Neural progenitor cell (in vitro differentiated cells): ENCODE measurements around the gene CABLES1. TPM values are rescaled to one million over a fixed set of nuclear protein-coding genes. Genes with fewer than 3 reads are reported as not detected.

Experiments
- DNase-seq: peaks from one replicate; pipeline ENCODE4 v3.0.0-alpha.2; 2016; ENCODE audit warnings: low spot score
- H2AFZ ChIP-seq: fragments of 200-600 bp; sonication (generic); replicated peaks from 2 replicates; pipeline ENCODE4 v1.6.1; 2016; ENCODE audit warnings: antibody characterized with exemption
- H3F3A ChIP-seq: fragments of 200-600 bp; sonication (generic); 2 replicates; pipeline ENCODE4 v1.6.1; 2016; ENCODE audit warnings: antibody characterized with exemption, low read depth
- H3K27ac ChIP-seq: fragments of 200-600 bp; sonication (generic); 2 replicates; pipeline ENCODE4 v1.5.1; 2016; ENCODE audit warnings: mild to moderate bottlenecking
- H3K27me3 ChIP-seq: fragments of 200-600 bp; sonication (generic); 2 replicates; pipeline ENCODE4 v1.6.1; 2016; ENCODE audit warnings: mild to moderate bottlenecking, moderate library complexity
- H3K36me3 ChIP-seq: fragments of 200-600 bp; sonication (generic); 2 replicates; pipeline ENCODE4 v1.5.1; 2016
- H3K4me1 ChIP-seq: fragments of 200-600 bp; sonication (generic); 2 replicates; pipeline ENCODE4 v1.6.1; 2016; ENCODE audit warnings: mixed run types
- H3K4me2 ChIP-seq: fragments of 200-600 bp; sonication (generic); 2 replicates; pipeline ENCODE4 v1.6.1; 2016
- H3K4me3 ChIP-seq: fragments of 200-600 bp; sonication (generic); 2 replicates; pipeline ENCODE4 v1.5.1; 2016
- H3K79me2 ChIP-seq: fragments of 200-600 bp; sonication (generic); 2 replicates; pipeline ENCODE4 v1.6.1; 2016; ENCODE audit warnings: low read depth
- H3K9ac ChIP-seq: fragments of 200-600 bp; sonication (generic); 2 replicates; pipeline ENCODE4 v1.6.1; 2016
- H3K9me3 ChIP-seq: fragments of 200-600 bp; sonication (generic); 2 replicates; pipeline ENCODE4 v1.5.1; 2016; ENCODE audit warnings: low read depth
- H4K20me1 ChIP-seq: fragments of 200-600 bp; sonication (generic); 2 replicates; pipeline ENCODE4 v1.6.1; 2016; ENCODE audit warnings: low read depth
- H3K27ac Mint-ChIP-seq: 3 replicates; pipeline ENCODE4 v1.8.0; 2021; ENCODE audit warnings: mixed read lengths
- H3K27me3 Mint-ChIP-seq: 2 replicates; pipeline ENCODE4 v1.8.0; 2022; ENCODE audit warnings: low read depth, mild to moderate bottlenecking, inconsistent platforms, moderate library complexity, mixed read lengths; ENCODE audit not compliant: insufficient read depth
- H3K36me3 Mint-ChIP-seq: 3 replicates; pipeline ENCODE4 v1.8.0; 2021; ENCODE audit warnings: mixed read lengths
- H3K4me1 Mint-ChIP-seq: 3 replicates; pipeline ENCODE4 v1.8.0; 2021; ENCODE audit warnings: mixed read lengths
- H3K4me3 Mint-ChIP-seq: 3 replicates; pipeline ENCODE4 v1.8.0; 2021; ENCODE audit warnings: mild to moderate bottlenecking, moderate library complexity, mixed read lengths
- H3K9me3 Mint-ChIP-seq: 3 replicates; pipeline ENCODE4 v1.8.0; 2020; ENCODE audit warnings: mixed read lengths
- CTCF ChIP-seq: fragments of 200-600 bp; sonication (generic); IDR thresholded peaks from 2 replicates; pipeline ENCODE4 v1.5.1; 2017; ENCODE audit warnings: antibody characterized with exemption, mild to moderate bottlenecking
- EZH2 ChIP-seq: fragments of 200-600 bp; sonication (generic); IDR thresholded peaks from 2 replicates; pipeline ENCODE4 v1.6.1; 2017; ENCODE audit warnings: antibody characterized with exemption, mild to moderate bottlenecking, moderate library complexity
- EZH2phosphoT487 ChIP-seq: fragments of 200-600 bp; sonication (generic); IDR thresholded peaks from 2 replicates; pipeline ENCODE4 v1.6.1; 2017; ENCODE audit warnings: antibody characterized with exemption
- total RNA-seq: library from RNA; depleted of rRNA; stranded (reverse); fragments of >200 nt; gene quantifications from 2 replicates; pipeline ENCODE4 v1.2.3, GENCODE V29; 2015; ENCODE audit warnings: low replicate concordance

CABLES1 gene
- total RNA-seq, 1 donor from 2014 or later = 2.8 TPM

GRCh38 chr18:23279931-23280330, 144.6 kb downstream of the CABLES1 start:
- H3K27ac ChIP-seq = no peak overlapping the region
- H3K9me3 ChIP-seq = no peaks in the 10 kb centered on the region
- no peaks in the 10 kb centered on the region for H4K20me1 ChIP-seq
- TF ChIP-seq EZH2phosphoT487 (no peak), EZH2 (no peak), CTCF (no peak)
- no peak overlapping the region for H3K4me3 ChIP-seq
- peaks cover 12% of the 10 kb centered on the region for H3K4me1 ChIP-seq
- H3K79me2 ChIP-seq = no peaks in the 10 kb centered on the region
- H3K36me3 ChIP-seq = no peaks in the 10 kb centered on the region
- H3K27me3 ChIP-seq = no peaks in the 10 kb centered on the region
- no peak for DNase-seq
- Mint-ChIP-seq H3K4me3 (no peak overlapping the region), H3K27ac (peak overlapping the region; percentile 91), H3K27me3 (peaks cover 10% of the 10 kb centered on the region), H3K36me3 (peaks cover 6% of the 10 kb centered on the region), H3K9me3 (peaks cover 17% of the 10 kb centered on the region), H3K4me1 (peaks cover 32% of the 10 kb centered on the region)
- no peak overlapping the region for H2AFZ ChIP-seq
- H3K9ac ChIP-seq = no peak overlapping the region
- no peaks in the 10 kb centered on the region for H3F3A ChIP-seq
- no peak overlapping the region for H3K4me2 ChIP-seq

DNA sequence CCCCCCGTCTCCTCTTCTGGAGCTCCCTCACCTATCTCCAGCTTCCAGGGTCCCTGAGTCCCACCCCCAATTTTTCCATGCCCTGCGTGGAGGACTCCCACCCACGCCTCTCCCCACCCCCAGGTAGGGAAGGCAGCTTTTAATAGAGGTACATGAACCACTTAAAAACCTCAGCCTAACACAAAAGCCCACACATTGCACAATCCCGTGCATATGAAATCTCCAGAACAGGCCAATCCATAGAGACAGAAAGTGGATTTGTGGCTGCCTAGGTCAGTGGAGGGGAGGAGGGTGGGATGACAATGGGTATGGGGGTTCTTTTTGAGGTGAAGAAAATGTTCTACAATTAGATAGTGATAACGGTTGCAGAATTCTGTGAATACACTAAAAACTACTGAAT, 145.6 kb downstream of the CABLES1 start:
- Histone ChIP-seq H3K9ac (no peak overlapping the region), H3K4me3 (no peak overlapping the region), H3K27ac (no peak overlapping the region), H3K36me3 (no peaks in the 10 kb centered on the region), H3K79me2 (no peaks in the 10 kb centered on the region), H3K9me3 (no peaks in the 10 kb centered on the region), H2AFZ (no peak overlapping the region), H3K4me1 (peaks cover 21% of the 10 kb centered on the region), H3F3A (no peaks in the 10 kb centered on the region), H3K27me3 (no peaks in the 10 kb centered on the region), H4K20me1 (no peaks in the 10 kb centered on the region), H3K4me2 (no peak overlapping the region)
- no peak for DNase-seq
- peaks cover 37% of the 10 kb centered on the region for H3K4me1 Mint-ChIP-seq
- TF ChIP-seq EZH2phosphoT487 (no peak), CTCF (no peak)
- peaks cover 10% of the 10 kb centered on the region for H3K27me3 Mint-ChIP-seq
- peaks cover 3% of the 10 kb centered on the region for H3K36me3 Mint-ChIP-seq
- peaks cover 14% of the 10 kb centered on the region for H3K9me3 Mint-ChIP-seq
- H3K4me3 Mint-ChIP-seq = no peak overlapping the region
- H3K27ac Mint-ChIP-seq = no peak overlapping the region

GRCh38 chr18:23281626-23282436, 146.5 kb downstream of the CABLES1 start:
- Histone ChIP-seq H3K36me3 (no peaks in the 10 kb centered on the region), H3K4me3 (no peak overlapping the region), H3F3A (no peaks in the 10 kb centered on the region), H2AFZ (no peak overlapping the region), H3K4me1 (peaks cover 22% of the 10 kb centered on the region), H3K27me3 (no peaks in the 10 kb centered on the region), H3K9ac (no peak overlapping the region), H3K79me2 (no peaks in the 10 kb centered on the region), H4K20me1 (no peaks in the 10 kb centered on the region), H3K27ac (no peak overlapping the region), H3K9me3 (no peaks in the 10 kb centered on the region), H3K4me2 (no peak overlapping the region)
- DNase-seq = no peak
- Mint-ChIP-seq H3K4me1 (peaks cover 40% of the 10 kb centered on the region), H3K36me3 (peaks cover 3% of the 10 kb centered on the region), H3K4me3 (no peak overlapping the region), H3K9me3 (peaks cover 12% of the 10 kb centered on the region), H3K27ac (peak overlapping the region; percentile 93), H3K27me3 (peaks cover 8% of the 10 kb centered on the region)
- TF ChIP-seq CTCF (no peak), EZH2 (no peak), EZH2phosphoT487 (no peak)
